Measurements from ENCODE around the gene PTPN4. TPM values are rescaled to one million over a fixed set of nuclear protein-coding genes. Genes with fewer than 3 reads are reported as not detected.

Gene PTPN4
- total RNA-seq, 1 donor from 2014 or later, result 22.1 TPM

GRCh38 chr2:119864318-119864717, 104.6 kb downstream of the PTPN4 start:
- H3K27me3 Mint-ChIP-seq (ENCODE audit: low read depth), result no peaks in the 10 kb centered on the region
- no peak overlapping the region for H3K27ac Mint-ChIP-seq
- no peak for DNase-seq (ENCODE audit: low spot score)
- H3K4me1 Mint-ChIP-seq (ENCODE audit: low read depth), result peaks cover 62% of the 10 kb centered on the region
- peaks cover 42% of the 10 kb centered on the region for H3K36me3 Mint-ChIP-seq (ENCODE audit: low read depth)
- no peak overlapping the region for H3K4me3 Mint-ChIP-seq (ENCODE audit: low read depth)
- intact Hi-C loops (cut with micrococcal nuclease), result loop anchor here (5.0 kb wide), 3 partner anchors 37 to 313 kb away; partner anchors contain the start of gene EPB41L5
- H3K9me3 Mint-ChIP-seq, result peaks cover 4% of the 10 kb centered on the region

- no peak overlapping the region for H3K27ac Mint-ChIP-seq
- no peak overlapping the region for H3K4me3 Mint-ChIP-seq (ENCODE audit: low read depth)
- H3K4me1 Mint-ChIP-seq (ENCODE audit: low read depth), result peaks cover 22% of the 10 kb centered on the region
- H3K36me3 Mint-ChIP-seq (ENCODE audit: low read depth), result peaks cover 17% of the 10 kb centered on the region
- intact Hi-C loops (cut with micrococcal nuclease), result no loop called here
- no peak for DNase-seq (ENCODE audit: low spot score)
- H3K27me3 Mint-ChIP-seq (ENCODE audit: low read depth), result no peaks in the 10 kb centered on the region
- H3K9me3 Mint-ChIP-seq, result peaks cover 4% of the 10 kb centered on the region
Measured at GRCh38 chr2:119871725-119872124, 112.0 kb downstream of the PTPN4 start.

GRCh38 chr2:119873350-119874315, 113.9 kb downstream of the PTPN4 start:
- Mint-ChIP-seq H3K4me1 (ENCODE audit: low read depth) (peaks cover 9% of the 10 kb centered on the region), H3K27ac (no peak overlapping the region), H3K9me3 (no peaks in the 10 kb centered on the region), H3K36me3 (ENCODE audit: low read depth) (peaks cover 8% of the 10 kb centered on the region), H3K27me3 (ENCODE audit: low read depth) (no peaks in the 10 kb centered on the region), H3K4me3 (ENCODE audit: low read depth) (no peak overlapping the region)
- intact Hi-C loops (cut with micrococcal nuclease), result no loop called here
- DNase-seq (ENCODE audit: low spot score), result no peak

- Mint-ChIP-seq H3K36me3 (ENCODE audit: low read depth) (peaks cover 7% of the 10 kb centered on the region), H3K4me1 (ENCODE audit: low read depth) (peaks cover 2% of the 10 kb centered on the region), H3K4me3 (ENCODE audit: low read depth) (no peak overlapping the region), H3K27ac (no peak overlapping the region), H3K9me3 (no peaks in the 10 kb centered on the region), H3K27me3 (ENCODE audit: low read depth) (no peaks in the 10 kb centered on the region)
- intact Hi-C loops (cut with micrococcal nuclease), result no loop called here
- DNase-seq (ENCODE audit: low spot score), result no peak
Measured at GRCh38 chr2:119879502-119879901, 119.8 kb downstream of the PTPN4 start.

- Mint-ChIP-seq H3K36me3 (ENCODE audit: low read depth) (peaks cover 54% of the 10 kb centered on the region), H3K4me1 (ENCODE audit: low read depth) (no peaks in the 10 kb centered on the region), H3K4me3 (ENCODE audit: low read depth) (no peak overlapping the region), H3K27ac (no peak overlapping the region), H3K27me3 (ENCODE audit: low read depth) (no peaks in the 10 kb centered on the region), H3K9me3 (peaks cover 33% of the 10 kb centered on the region)
- intact Hi-C loops (cut with micrococcal nuclease), result no loop called here
- no peak for DNase-seq (ENCODE audit: low spot score)
Measured at GRCh38 chr2:119888680-119889079, 129.0 kb downstream of the PTPN4 start.

GRCh38 chr2:119897736-119898395, 138.1 kb downstream of the PTPN4 start:
- Mint-ChIP-seq H3K4me3 (ENCODE audit: low read depth) (no peak overlapping the region), H3K4me1 (ENCODE audit: low read depth) (peaks cover 2% of the 10 kb centered on the region), H3K36me3 (ENCODE audit: low read depth) (peaks cover 29% of the 10 kb centered on the region), H3K9me3 (peaks cover 10% of the 10 kb centered on the region), H3K27me3 (ENCODE audit: low read depth) (no peaks in the 10 kb centered on the region), H3K27ac (no peak overlapping the region)
- intact Hi-C loops (cut with micrococcal nuclease), result no loop called here
- no peak for DNase-seq (ENCODE audit: low spot score)

- Mint-ChIP-seq H3K27me3 (ENCODE audit: low read depth) (no peaks in the 10 kb centered on the region), H3K36me3 (ENCODE audit: low read depth) (peaks cover 57% of the 10 kb centered on the region)
Measured at GRCh38 chr2:119901013-119901412, 141.3 kb downstream of the PTPN4 start.

GRCh38 chr2:119910566-119910965, 150.8 kb downstream of the PTPN4 start:
- intact Hi-C loops (cut with micrococcal nuclease), result no loop called here
- H3K4me3 Mint-ChIP-seq (ENCODE audit: low read depth), result no peak overlapping the region
- no peak for DNase-seq (ENCODE audit: low spot score)
- H3K9me3 Mint-ChIP-seq, result peaks cover 13% of the 10 kb centered on the region
- H3K4me1 Mint-ChIP-seq (ENCODE audit: low read depth), result peaks cover 2% of the 10 kb centered on the region
- H3K36me3 Mint-ChIP-seq (ENCODE audit: low read depth), result peaks cover 37% of the 10 kb centered on the region
- no peak overlapping the region for H3K27ac Mint-ChIP-seq
- no peaks in the 10 kb centered on the region for H3K27me3 Mint-ChIP-seq (ENCODE audit: low read depth)

More at GRCh38 chr2:119901013-119901412, 141.3 kb downstream of the PTPN4 start:
- Mint-ChIP-seq H3K4me1 (ENCODE audit: low read depth) (peaks cover 3% of the 10 kb centered on the region), H3K4me3 (ENCODE audit: low read depth) (no peak overlapping the region), H3K27ac (no peak overlapping the region), H3K9me3 (peaks cover 36% of the 10 kb centered on the region)
- no peak for DNase-seq (ENCODE audit: low spot score)
- intact Hi-C loops (cut with micrococcal nuclease), result no loop called here

- Mint-ChIP-seq H3K4me1 (ENCODE audit: low read depth) (no peaks in the 10 kb centered on the region), H3K9me3 (peaks cover 5% of the 10 kb centered on the region), H3K4me3 (ENCODE audit: low read depth) (no peak overlapping the region), H3K27me3 (ENCODE audit: low read depth) (no peaks in the 10 kb centered on the region), H3K36me3 (ENCODE audit: low read depth) (peaks cover 20% of the 10 kb centered on the region), H3K27ac (no peak overlapping the region)
- intact Hi-C loops (cut with micrococcal nuclease), result no loop called here
- DNase-seq (ENCODE audit: low spot score), result no peak
Measured at GRCh38 chr2:119914266-119914665, 154.5 kb downstream of the PTPN4 start.

GRCh38 chr2:119921825-119922224, 162.1 kb downstream of the PTPN4 start:
- intact Hi-C loops (cut with micrococcal nuclease), result no loop called here

GRCh38 chr2:119922699-119923098, 163.0 kb downstream of the PTPN4 start:
- H3K4me3 Mint-ChIP-seq (ENCODE audit: low read depth), result no peak overlapping the region
- H3K9me3 Mint-ChIP-seq, result no peaks in the 10 kb centered on the region
- intact Hi-C loops (cut with micrococcal nuclease), result no loop called here
- H3K4me1 Mint-ChIP-seq (ENCODE audit: low read depth), result peaks cover 24% of the 10 kb centered on the region
- no peak overlapping the region for H3K27ac Mint-ChIP-seq
- H3K36me3 Mint-ChIP-seq (ENCODE audit: low read depth), result peaks cover 5% of the 10 kb centered on the region
- H3K27me3 Mint-ChIP-seq (ENCODE audit: low read depth), result no peaks in the 10 kb centered on the region
- DNase-seq (ENCODE audit: low spot score), result no peak

More at GRCh38 chr2:119921825-119922224, 162.1 kb downstream of the PTPN4 start:
- H3K4me3 Mint-ChIP-seq (ENCODE audit: low read depth), result no peak overlapping the region
- no peak overlapping the region for H3K27ac Mint-ChIP-seq
- peaks cover 7% of the 10 kb centered on the region for H3K36me3 Mint-ChIP-seq (ENCODE audit: low read depth)
- no peaks in the 10 kb centered on the region for H3K27me3 Mint-ChIP-seq (ENCODE audit: low read depth)
- no peaks in the 10 kb centered on the region for H3K9me3 Mint-ChIP-seq
- H3K4me1 Mint-ChIP-seq (ENCODE audit: low read depth), result peaks cover 19% of the 10 kb centered on the region
- DNase-seq (ENCODE audit: low spot score), result no peak

GRCh38 chr2:119929537-119929936, 169.8 kb downstream of the PTPN4 start:
- H3K4me3 Mint-ChIP-seq (ENCODE audit: low read depth), result peak overlapping the region; percentile 72
- intact Hi-C loops (cut with micrococcal nuclease), result loop anchor here (1.0 to 2.0 kb wide), 3 partner anchors 13 to 303 kb away; no protein-coding TSS in a partner anchor
- peak overlapping the region; percentile 73 for H3K27ac Mint-ChIP-seq
- peaks cover 59% of the 10 kb centered on the region for H3K4me1 Mint-ChIP-seq (ENCODE audit: low read depth)
- no peaks in the 10 kb centered on the region for H3K27me3 Mint-ChIP-seq (ENCODE audit: low read depth)
- peaks cover 17% of the 10 kb centered on the region for H3K36me3 Mint-ChIP-seq (ENCODE audit: low read depth)
- DNase-seq (ENCODE audit: low spot score), result peak; percentile 18
- no peaks in the 10 kb centered on the region for H3K9me3 Mint-ChIP-seq

- no peak overlapping the region for H3K4me3 Mint-ChIP-seq (ENCODE audit: low read depth)
- no peak for DNase-seq (ENCODE audit: low spot score)
- no peak overlapping the region for H3K27ac Mint-ChIP-seq
- H3K27me3 Mint-ChIP-seq (ENCODE audit: low read depth), result no peaks in the 10 kb centered on the region
- H3K4me1 Mint-ChIP-seq (ENCODE audit: low read depth), result peaks cover 45% of the 10 kb centered on the region
- intact Hi-C loops (cut with micrococcal nuclease), result loop anchor here (5.0 kb wide), 1 partner anchor 171 kb away; no protein-coding TSS in a partner anchor
- H3K36me3 Mint-ChIP-seq (ENCODE audit: low read depth), result peaks cover 48% of the 10 kb centered on the region
- peaks cover 8% of the 10 kb centered on the region for H3K9me3 Mint-ChIP-seq
Measured at GRCh38 chr2:119932809-119933208, 173.1 kb downstream of the PTPN4 start.
